Adipose tissue (tissue), 3 donors: Measurements from ENCODE around the gene CES4A. TPM values are rescaled to one million over a fixed set of nuclear protein-coding genes. Genes with fewer than 3 reads are reported as not detected.

Source experiments
- polyA plus RNA-seq, 3 donors: library from polyadenylated mRNA; stranded (reverse); fragments of 200-250 nt; gene quantifications; one replicate each; pipeline ENCODE4 v1.2.3, GENCODE V29; 2013
- donor health status: healthy with polysubstance abuse.
- donor health status: Bipolar disorder and iron deficiency.
- donor health status: healthy.

CES4A gene
- polyA plus RNA-seq, 3 donors: 9.8 to 14.5 (median 11.2) TPM

Other genes with a start within 250 kb of the CES4A start
- 100 to 1,000 TPM in 1 of 3 donors, 10 to 100 TPM in 2; 32.8 to 106 (median 57.0) TPM for gene DYNC1LI2, start 237.0 kb upstream of the CES4A start, polyA plus RNA-seq
- not detected for gene TERB1, start 187.0 kb upstream of the CES4A start, polyA plus RNA-seq
- gene NAE1, start 157.6 kb upstream of the CES4A start, polyA plus RNA-seq: 10 to 100 TPM; 23.1 to 34.0 (median 23.2) TPM
- gene CA7, start 144.2 kb upstream of the CES4A start, polyA plus RNA-seq: under 1 TPM in 2 of 3 donors, not detected in 1; 0.05 to 0.13 TPM
- gene PDP2, start 108.1 kb upstream of the CES4A start, polyA plus RNA-seq: 10 to 100 TPM in 1 of 3 donors, 1 to 10 TPM in 2; 3.6 to 10.2 (median 4.1) TPM
- gene CDH16, start 69.7 kb upstream of the CES4A start, polyA plus RNA-seq: not detected
- 10 to 100 TPM in 1 of 3 donors, 1 to 10 TPM in 2; 2.4 to 10.6 (median 7.8) TPM for gene RRAD, start 63.1 kb upstream of the CES4A start, polyA plus RNA-seq
- 100 to 1,000 TPM in 2 of 3 donors, 10 to 100 TPM in 1; 82.5 to 160 (median 157) TPM for gene CIAO2B, start 54.2 kb upstream of the CES4A start, polyA plus RNA-seq
- 10 to 100 TPM; 14.5 to 28.8 (median 26.5) TPM for gene CES2, start 53.1 kb upstream of the CES4A start, polyA plus RNA-seq
- 1 to 10 TPM in 2 of 3 donors, under 1 TPM in 1; 0.22 to 2.2 (median 1.1) TPM for gene CES3, start 27.3 kb upstream of the CES4A start, polyA plus RNA-seq
- 10 to 100 TPM in 2 of 3 donors, 1 to 10 TPM in 1; 9.1 to 33.0 (median 17.5) TPM for gene CBFB, start 40.6 kb downstream of the CES4A start, polyA plus RNA-seq
- 1 to 10 TPM; 4.6 to 6.8 (median 6.6) TPM for gene PHAF1, start 121.4 kb downstream of the CES4A start, polyA plus RNA-seq
- 1 to 10 TPM; 2.5 to 6.7 (median 5.0) TPM for gene B3GNT9, start 162.4 kb downstream of the CES4A start, polyA plus RNA-seq
- 10 to 100 TPM; 18.0 to 30.0 (median 20.6) TPM for gene TRADD, start 171.3 kb downstream of the CES4A start, polyA plus RNA-seq
- 10 to 100 TPM; 10.3 to 36.7 (median 15.3) TPM for gene FBXL8, start 171.4 kb downstream of the CES4A start, polyA plus RNA-seq
- gene HSF4, start 176.2 kb downstream of the CES4A start, polyA plus RNA-seq: 10 to 100 TPM; 30.3 to 62.2 (median 42.1) TPM
- 10 to 100 TPM; 31.0 to 62.3 (median 34.3) TPM for gene NOL3, start 181.9 kb downstream of the CES4A start, polyA plus RNA-seq
- 10 to 100 TPM; 13.0 to 32.0 (median 28.2) TPM for gene MATCAP1, start 195.4 kb downstream of the CES4A start, polyA plus RNA-seq
- 10 to 100 TPM in 1 of 3 donors, 1 to 10 TPM in 2; 3.1 to 14.4 (median 9.4) TPM for gene EXOC3L1, start 201.5 kb downstream of the CES4A start, polyA plus RNA-seq
- 10 to 100 TPM; 25.5 to 72.6 (median 52.0) TPM for gene E2F4, start 203.6 kb downstream of the CES4A start, polyA plus RNA-seq
- 10 to 100 TPM in 1 of 3 donors, 1 to 10 TPM in 2; 1.8 to 35.7 (median 4.5) TPM for gene ELMO3, start 210.5 kb downstream of the CES4A start, polyA plus RNA-seq
- 10 to 100 TPM; 65.4 to 77.4 (median 75.5) TPM for gene TMEM208, start 238.5 kb downstream of the CES4A start, polyA plus RNA-seq